NOMO-1 (cell line): ENCODE results near the gene GPRASP3.

Source experiments
- DNase-seq, 2 experiments: peaks; one replicate each; lab custom pipeline; 2025; ENCODE audit not compliant: unreplicated experiment in 2 of 2; lab: John Stamatoyannopoulos, UW

The GPRASP3 gene

GRCh38 chrX:102745857-102746584 is 25.5 kb downstream of the GPRASP3 start:
- DNase-seq: no peak

GRCh38 chrX:102765217-102765616 is 44.7 kb downstream of the GPRASP3 start:
- DNase-seq: no peak

- DNase-seq: no peak
These were observed 45.3 kb downstream of the GPRASP3 start for GRCh38 chrX:102765809-102766208.

GRCh38 chrX:102767287-102767686 is 46.7 kb downstream of the GPRASP3 start:
- DNase-seq: no peak

GRCh38 chrX:102768987-102769761 is 48.6 kb downstream of the GPRASP3 start:
- peak; percentile 48 to 51 for DNase-seq
